IgD-negative memory B cell (primary cell): Measurements from ENCODE around the gene LENG8. TPM values are rescaled to one million over a fixed set of nuclear protein-coding genes. Genes with fewer than 3 reads are reported as not detected.
"Not testable (repeated sequence)": the region's sequence is repeated elsewhere in the genome, so short reads cannot be mapped to it uniquely, and the experiment has no call there.

ENCODE experiments used
- H3K27ac Mint-ChIP-seq, 3 donors: one replicate each; pipeline ENCODE4 v1.8.0; 2020 to 2022; ENCODE audit warnings: mild to moderate bottlenecking in 3 of 3, mixed read lengths in 3 of 3, moderate library complexity in 1 of 3
- H3K27me3 Mint-ChIP-seq: one replicate; pipeline ENCODE4 v1.8.0; 2021; ENCODE audit warnings: mixed read lengths
- H3K36me3 Mint-ChIP-seq: one replicate; pipeline ENCODE4 v1.8.0; 2020; ENCODE audit warnings: mild to moderate bottlenecking, mixed read lengths
- H3K4me1 Mint-ChIP-seq, 3 donors: one replicate each; pipeline ENCODE4 v1.8.0; 2020 to 2022; ENCODE audit warnings: mixed read lengths in 3 of 3, mild to moderate bottlenecking in 1 of 3
- H3K4me3 Mint-ChIP-seq, 4 donors: one replicate each; pipeline ENCODE4 v1.8.0; 2020 to 2022; ENCODE audit warnings: mild to moderate bottlenecking in 4 of 4, mixed read lengths in 4 of 4, moderate library complexity in 3 of 4
- H3K9me3 Mint-ChIP-seq, 3 donors: one replicate each; pipeline ENCODE4 v1.8.0; 2020 to 2021; ENCODE audit warnings: mixed read lengths in 3 of 3, mild to moderate bottlenecking in 1 of 3
- polyA plus RNA-seq: library from polyadenylated mRNA; unstranded; fragments of 300-500 nt; fragmentation: Illumina TruSeq; gene quantifications from one replicate; pipeline ENCODE4 v1.2.3, GENCODE V29; 2021

The LENG8 gene
- polyA plus RNA-seq, 1 donor from 2014 or later = 11.4 TPM

- Mint-ChIP-seq H3K27ac (peak overlapping the region in 1 of 3 donors; percentile 99), H3K4me3 (peak overlapping the region in 1 of 4 donors; percentile 95)
- not testable (repeated sequence) for H3K9me3 Mint-ChIP-seq
Observed at GRCh38 chr19:54446349-54446748, 2.6 kb upstream of the LENG8 start.

GRCh38 chr19:54448040-54448773 is 792 bp upstream of the LENG8 start:
- Mint-ChIP-seq H3K27ac (peak overlapping the region; percentile 95 to 100 (median 99)), H3K4me3 (peak overlapping the region; percentile 95 to 97 (median 96)), H3K36me3 (peaks cover 7% of the 10 kb centered on the region), H3K9me3 (no peaks in the 10 kb centered on the region), H3K27me3 (no peaks in the 10 kb centered on the region), H3K4me1 (peaks cover 24 to 30% (median 30%) of the 10 kb centered on the region in 3 donors)

More at GRCh38 chr19:54446349-54446748, 2.6 kb upstream of the LENG8 start:
- not testable (repeated sequence) for H3K36me3 Mint-ChIP-seq, H3K27me3 Mint-ChIP-seq
- H3K4me1 Mint-ChIP-seq = peaks cover 22 to 30% (median 23%) of the 10 kb centered on the region in 3 donors

DNA sequence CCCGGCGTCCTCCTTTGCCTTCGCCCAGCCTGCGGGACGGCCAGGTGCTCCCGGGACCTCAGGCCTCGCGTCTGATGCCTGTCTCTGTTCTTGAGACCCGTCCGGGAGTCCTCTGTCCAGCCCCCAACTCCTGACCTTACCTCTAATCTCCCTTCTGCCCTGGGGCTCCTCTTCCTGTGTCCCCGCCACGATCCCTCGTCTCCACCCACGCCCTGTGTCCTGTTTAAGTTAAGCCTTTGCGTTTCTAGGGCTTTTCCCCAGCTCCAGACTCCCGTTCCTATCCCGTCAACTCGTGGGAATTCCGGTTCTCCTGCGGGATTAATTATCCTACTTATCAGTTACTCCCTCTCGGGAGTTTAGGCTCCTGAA is 686 bp downstream of the LENG8 start:
- Mint-ChIP-seq H3K27ac (peak overlapping the region; percentile 95 to 100 (median 99)), H3K27me3 (no peaks in the 10 kb centered on the region), H3K36me3 (peaks cover 6% of the 10 kb centered on the region), H3K4me3 (peak overlapping the region; percentile 95 to 97 (median 96)), H3K9me3 (no peaks in the 10 kb centered on the region), H3K4me1 (peaks cover 25 to 30% (median 30%) of the 10 kb centered on the region in 3 donors)

DNA sequence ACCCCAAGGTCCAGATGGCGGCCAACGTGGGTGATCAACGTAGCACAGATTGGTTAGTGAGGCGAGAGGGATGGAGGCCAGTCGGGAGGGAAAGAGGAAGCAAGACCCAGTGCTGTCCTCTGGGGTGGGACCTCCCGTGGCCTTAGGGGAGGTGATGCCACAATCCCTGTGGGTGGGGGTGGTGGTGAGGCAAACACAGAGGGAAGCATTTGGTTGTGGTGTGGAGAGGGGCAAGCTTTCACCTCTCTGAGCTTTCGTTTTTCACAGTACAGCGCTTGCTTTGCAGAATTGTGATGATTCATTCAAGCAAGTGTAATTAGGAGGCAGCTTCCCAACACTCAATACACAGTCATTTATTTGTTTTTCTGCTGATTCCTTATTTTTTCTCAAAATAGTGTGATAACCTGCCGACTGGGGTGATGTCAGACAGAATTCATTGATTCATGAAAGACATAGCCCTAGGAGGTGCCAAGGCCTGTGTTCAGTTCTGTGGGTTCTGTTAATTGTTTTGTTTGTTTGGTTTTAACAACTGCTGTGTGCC is 2.4 kb downstream of the LENG8 start:
- peak overlapping the region in 1 of 3 donors; percentile 99 for H3K27ac Mint-ChIP-seq
- H3K9me3 Mint-ChIP-seq = no peaks in the 10 kb centered on the region
- peaks cover 25 to 30% (median 30%) of the 10 kb centered on the region in 3 donors for H3K4me1 Mint-ChIP-seq
- H3K4me3 Mint-ChIP-seq = peak overlapping the region; percentile 78 to 97 (median 95)
- H3K36me3 Mint-ChIP-seq = peaks cover 8% of the 10 kb centered on the region
- no peaks in the 10 kb centered on the region for H3K27me3 Mint-ChIP-seq

DNA sequence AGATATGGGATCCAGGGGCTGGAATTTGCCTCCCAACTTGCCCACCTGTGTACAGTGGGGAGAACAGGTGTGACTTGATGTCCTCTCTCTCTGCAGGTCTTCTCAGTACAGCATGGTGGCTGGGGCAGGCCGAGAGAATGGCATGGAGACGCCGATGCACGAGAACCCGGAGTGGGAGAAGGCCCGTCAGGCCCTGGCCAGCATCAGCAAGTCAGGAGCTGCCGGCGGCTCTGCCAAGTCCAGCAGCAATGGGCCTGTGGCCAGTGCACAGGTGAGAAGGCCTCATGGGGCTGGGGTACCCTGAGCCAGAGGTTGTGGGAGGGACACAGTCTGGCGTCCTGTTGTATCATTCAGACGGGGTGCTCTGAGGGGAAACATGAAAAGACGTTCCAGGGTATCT is 3.0 kb downstream of the LENG8 start:
- Mint-ChIP-seq H3K9me3 (no peaks in the 10 kb centered on the region), H3K27me3 (no peaks in the 10 kb centered on the region), H3K4me1 (peaks cover 24 to 27% (median 27%) of the 10 kb centered on the region in 3 donors), H3K4me3 (peak overlapping the region in 1 of 4 donors; percentile 95), H3K36me3 (peaks cover 8% of the 10 kb centered on the region), H3K27ac (peak overlapping the region in 1 of 3 donors; percentile 99)

GRCh38 chr19:54452626-54453025 is 3.6 kb downstream of the LENG8 start:
- H3K27me3 Mint-ChIP-seq = no peaks in the 10 kb centered on the region
- H3K27ac Mint-ChIP-seq = peak overlapping the region in 1 of 3 donors; percentile 3
- peaks cover 20 to 25% (median 25%) of the 10 kb centered on the region in 3 donors for H3K4me1 Mint-ChIP-seq
- H3K9me3 Mint-ChIP-seq = no peaks in the 10 kb centered on the region
- peaks cover 8% of the 10 kb centered on the region for H3K36me3 Mint-ChIP-seq
- H3K4me3 Mint-ChIP-seq = peak overlapping the region in 1 of 4 donors; percentile 95

GRCh38 chr19:54453921-54454780 is 5.2 kb downstream of the LENG8 start:
- Mint-ChIP-seq H3K27ac (peak overlapping the region in 2 of 3 donors; percentile 3 to 59), H3K27me3 (no peaks in the 10 kb centered on the region), H3K4me1 (peaks cover 11 to 22% (median 17%) of the 10 kb centered on the region in 3 donors), H3K9me3 (no peaks in the 10 kb centered on the region), H3K4me3 (peak overlapping the region in 1 of 4 donors; percentile 95), H3K36me3 (peaks cover 11% of the 10 kb centered on the region)

DNA sequence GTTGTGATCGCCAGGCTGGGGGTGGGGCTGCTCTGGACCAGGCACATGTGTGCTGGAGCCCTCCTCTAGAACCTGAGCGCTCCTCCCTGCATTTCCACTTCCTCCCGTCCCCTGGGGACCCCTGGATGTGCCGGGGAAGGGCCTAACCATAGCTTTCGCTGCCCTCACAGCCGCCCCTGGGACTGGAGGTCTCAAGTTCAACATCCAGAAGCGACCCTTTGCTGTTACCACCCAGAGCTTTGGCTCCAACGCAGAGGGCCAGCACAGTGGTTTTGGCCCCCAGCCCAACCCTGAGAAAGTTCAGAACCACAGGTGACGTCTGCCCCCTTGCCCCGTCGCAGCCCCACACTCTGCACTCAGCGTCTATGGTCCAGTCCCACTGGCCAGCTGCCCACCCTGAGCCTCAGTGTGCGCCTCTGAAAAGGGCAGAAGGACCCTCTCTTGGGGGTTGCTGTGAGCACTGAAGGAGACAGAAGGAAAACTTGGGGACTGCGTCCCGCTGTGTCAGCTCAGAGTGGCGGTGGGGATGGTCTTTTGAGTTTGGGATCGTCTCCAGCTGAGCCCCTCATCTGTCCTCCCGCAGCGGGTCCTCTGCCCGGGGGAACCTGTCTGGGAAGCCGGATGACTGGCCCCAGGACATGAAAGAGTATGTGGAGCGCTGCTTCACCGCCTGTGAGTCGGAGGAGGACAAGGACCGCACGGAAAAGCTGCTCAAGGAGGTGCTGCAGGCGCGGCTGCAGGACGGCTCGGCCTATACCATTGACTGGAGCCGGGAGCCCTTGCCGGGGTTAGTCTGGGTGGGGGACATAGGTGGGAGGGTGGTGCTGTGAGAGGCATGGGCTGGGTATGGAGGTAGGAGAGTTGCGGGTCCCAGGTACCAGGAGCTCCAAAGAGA is 6.0 kb downstream of the LENG8 start:
- Mint-ChIP-seq H3K36me3 (peaks cover 11% of the 10 kb centered on the region), H3K9me3 (no peaks in the 10 kb centered on the region), H3K4me3 (peak overlapping the region in 1 of 4 donors; percentile 23), H3K27me3 (no peaks in the 10 kb centered on the region), H3K4me1 (peaks cover 10 to 21% (median 17%) of the 10 kb centered on the region in 3 donors), H3K27ac (peak overlapping the region in 1 of 3 donors; percentile 64)

DNA sequence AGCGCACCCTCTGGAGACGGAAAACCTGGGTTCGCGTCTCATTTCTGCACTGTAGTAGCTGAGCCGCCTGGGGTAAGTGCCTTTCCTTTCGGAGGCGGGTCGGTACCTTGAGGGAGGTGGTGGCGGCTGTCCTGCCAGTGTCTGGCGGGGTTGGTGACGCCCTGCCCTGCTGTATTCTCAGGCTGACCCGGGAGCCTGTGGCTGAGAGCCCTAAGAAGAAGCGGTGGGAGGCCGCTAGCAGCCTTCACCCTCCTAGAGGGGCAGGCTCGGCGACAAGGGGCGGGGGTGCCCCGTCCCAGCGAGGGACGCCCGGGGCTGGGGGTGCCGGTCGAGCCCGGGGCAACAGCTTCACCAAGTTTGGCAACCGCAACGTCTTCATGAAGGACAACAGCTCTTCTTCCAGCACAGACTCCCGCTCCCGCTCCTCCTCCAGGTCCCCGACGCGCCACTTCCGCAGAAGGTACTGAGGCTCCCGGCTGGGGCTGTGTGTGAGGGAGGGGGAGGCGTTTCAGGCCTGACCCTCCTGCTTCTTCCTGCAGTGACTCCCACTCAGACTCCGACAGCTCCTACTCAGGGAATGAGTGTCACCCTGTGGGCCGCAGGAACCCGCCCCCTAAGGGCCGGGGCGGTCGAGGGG is 6.9 kb downstream of the LENG8 start:
- Mint-ChIP-seq H3K4me3 (peak overlapping the region in 1 of 4 donors; percentile 23), H3K27me3 (no peaks in the 10 kb centered on the region), H3K36me3 (peaks cover 10% of the 10 kb centered on the region)

DNA sequence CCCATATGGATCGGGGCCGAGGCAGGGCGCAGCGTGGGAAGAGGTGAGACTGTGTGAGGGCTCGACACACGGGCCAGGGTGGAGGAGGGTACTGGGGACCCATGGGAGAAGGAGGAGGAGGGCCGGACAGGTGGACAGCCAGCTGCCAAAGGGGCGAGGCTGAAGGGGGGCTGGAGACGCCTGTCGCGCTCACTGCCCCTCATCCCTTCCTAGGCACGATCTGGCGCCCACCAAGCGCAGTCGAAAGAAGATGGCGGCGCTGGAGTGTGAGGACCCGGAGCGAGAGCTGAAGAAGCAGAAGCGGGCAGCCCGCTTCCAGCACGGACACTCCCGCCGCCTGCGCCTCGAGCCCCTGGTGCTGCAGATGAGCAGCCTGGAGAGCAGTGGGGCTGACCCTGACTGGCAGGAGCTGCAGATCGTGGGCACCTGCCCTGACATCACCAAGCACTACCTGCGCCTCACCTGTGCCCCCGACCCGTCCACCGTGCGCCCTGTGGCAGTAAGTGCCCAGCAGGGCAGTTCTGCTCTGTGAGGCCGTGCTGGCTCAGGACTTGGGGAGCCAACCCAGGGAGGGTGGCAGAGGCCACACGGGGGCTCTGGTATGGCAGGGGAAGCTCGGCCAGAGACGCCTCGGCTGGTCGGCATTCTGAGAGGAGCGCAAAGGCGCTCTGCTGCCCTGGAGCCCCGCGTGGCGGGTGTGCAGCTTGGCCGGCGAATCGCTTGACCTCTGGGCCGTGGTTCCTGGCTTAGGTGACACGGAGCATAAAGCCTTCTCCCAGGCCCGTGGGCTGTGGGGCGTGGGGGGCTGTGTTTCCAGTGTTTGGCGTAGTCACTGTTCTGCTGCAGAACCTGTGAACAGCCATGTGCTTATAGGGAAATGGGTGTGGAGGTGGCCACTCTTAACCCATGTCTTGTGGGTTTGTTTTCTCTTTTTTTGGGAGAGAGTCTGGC is 7.7 kb downstream of the LENG8 start:
- H3K9me3 Mint-ChIP-seq = no peaks in the 10 kb centered on the region
- H3K4me3 Mint-ChIP-seq = peak overlapping the region in 1 of 4 donors; percentile 70
- H3K27me3 Mint-ChIP-seq = no peaks in the 10 kb centered on the region
- peaks cover 10% of the 10 kb centered on the region for H3K36me3 Mint-ChIP-seq
- H3K4me1 Mint-ChIP-seq = peaks cover 0 to 11% (median 6%) of the 10 kb centered on the region in 3 donors
- H3K27ac Mint-ChIP-seq = peak overlapping the region in 1 of 3 donors; percentile 76

More for the DNA sequence above, 6.9 kb downstream of the LENG8 start:
- Mint-ChIP-seq H3K27ac (peak overlapping the region in 1 of 3 donors; percentile 64), H3K4me1 (peaks cover 2 to 17% (median 10%) of the 10 kb centered on the region in 3 donors), H3K9me3 (no peaks in the 10 kb centered on the region)

DNA sequence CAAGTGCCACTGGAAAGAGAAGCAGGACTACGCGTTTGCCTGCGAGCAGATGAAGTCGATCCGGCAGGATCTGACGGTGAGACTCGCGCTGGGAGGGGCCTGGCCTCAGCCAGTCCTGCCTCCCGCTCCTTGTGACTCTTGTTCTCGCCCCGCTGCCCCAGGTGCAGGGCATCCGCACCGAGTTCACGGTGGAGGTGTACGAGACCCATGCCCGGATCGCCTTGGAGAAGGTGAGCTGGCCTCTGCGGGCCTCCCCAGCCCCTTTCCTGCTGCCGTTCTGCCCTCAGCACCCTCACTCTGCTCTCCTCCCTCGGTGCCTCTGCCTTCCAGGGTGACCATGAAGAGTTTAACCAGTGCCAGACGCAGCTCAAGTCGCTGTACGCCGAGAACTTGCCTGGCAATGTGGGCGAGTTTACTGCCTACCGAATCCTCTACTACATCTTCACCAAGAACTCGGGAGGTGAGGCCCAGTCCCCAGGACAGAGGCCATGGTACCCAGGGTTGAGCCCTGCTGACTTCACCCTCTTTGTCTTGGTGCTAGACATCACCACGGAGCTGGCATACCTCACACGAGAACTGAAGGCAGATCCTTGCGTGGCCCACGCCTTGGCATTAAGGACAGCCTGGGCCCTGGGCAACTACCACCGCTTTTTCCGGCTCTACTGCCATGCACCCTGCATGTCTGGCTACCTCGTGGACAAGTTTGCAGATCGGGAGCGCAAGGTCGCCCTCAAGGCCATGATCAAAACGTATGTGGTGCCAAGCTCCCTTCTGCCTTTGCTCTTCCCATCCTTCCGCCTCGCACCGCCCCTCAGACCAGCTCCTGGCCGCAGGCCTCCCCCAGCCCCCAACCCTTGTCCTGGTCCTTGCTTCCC is 9.0 kb downstream of the LENG8 start:
- H3K4me3 Mint-ChIP-seq = peak overlapping the region in 2 of 4 donors; percentile 8 to 54
- no peaks in the 10 kb centered on the region for H3K9me3 Mint-ChIP-seq
- peaks cover 7% of the 10 kb centered on the region for H3K36me3 Mint-ChIP-seq
- H3K27ac Mint-ChIP-seq = peak overlapping the region in 2 of 3 donors; percentile 76 to 78
- H3K4me1 Mint-ChIP-seq = peaks cover 0 to 10% (median 8%) of the 10 kb centered on the region in 3 donors
- H3K27me3 Mint-ChIP-seq = no peaks in the 10 kb centered on the region
